HL-60 (cell line): Measurements from ENCODE around the gene IFITM10.

Source experiments
- GABPA ChIP-seq: IDR thresholded peaks from 2 replicates; pipeline ENCODE4 v1.6.1; 2012; ENCODE audit warnings: low read depth
- POLR2AphosphoS5 ChIP-seq: IDR thresholded peaks from 2 replicates; pipeline ENCODE4 v1.6.1; 2012; ENCODE audit warnings: low read depth
- TF ChIP-seq, protein P1 (sequence below): IDR thresholded peaks from one replicate; pipeline ENCODE4 v1.5.1; 2011; ENCODE audit warnings: low read length, control low read depth, inconsistent platforms; ENCODE audit not compliant: insufficient read depth
- TF ChIP-seq, protein P2 (sequence below): IDR thresholded peaks from 2 replicates; pipeline ENCODE4 v1.6.1; 2012; ENCODE audit warnings: low read depth; ENCODE audit not compliant: insufficient replicate concordance

DNA sequence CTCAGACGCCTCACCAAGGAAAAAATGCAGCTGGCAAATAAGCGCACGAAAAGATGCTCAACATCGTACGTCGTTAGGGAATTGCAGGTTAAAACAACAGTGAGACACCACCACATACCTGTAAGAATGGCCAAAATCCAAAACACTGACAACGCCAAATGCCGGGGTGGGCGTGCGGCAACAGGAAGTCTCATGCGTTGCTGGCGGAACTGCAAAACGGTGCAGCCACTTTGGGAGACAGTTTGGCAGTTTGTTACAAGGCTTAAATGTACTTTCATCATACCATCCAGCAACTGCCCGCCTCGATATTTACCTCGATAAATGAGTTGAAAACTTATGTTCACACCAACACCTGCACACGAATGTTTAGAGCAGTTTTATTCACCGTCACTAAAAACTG lies 20.9 kb upstream of the IFITM10 start:
- TF ChIP-seq POLR2AphosphoS5 (no peak; the same call in 1 of the 2 replicates), GABPA (peak; percentile 52)
- TF ChIP-seq, protein P1, sequence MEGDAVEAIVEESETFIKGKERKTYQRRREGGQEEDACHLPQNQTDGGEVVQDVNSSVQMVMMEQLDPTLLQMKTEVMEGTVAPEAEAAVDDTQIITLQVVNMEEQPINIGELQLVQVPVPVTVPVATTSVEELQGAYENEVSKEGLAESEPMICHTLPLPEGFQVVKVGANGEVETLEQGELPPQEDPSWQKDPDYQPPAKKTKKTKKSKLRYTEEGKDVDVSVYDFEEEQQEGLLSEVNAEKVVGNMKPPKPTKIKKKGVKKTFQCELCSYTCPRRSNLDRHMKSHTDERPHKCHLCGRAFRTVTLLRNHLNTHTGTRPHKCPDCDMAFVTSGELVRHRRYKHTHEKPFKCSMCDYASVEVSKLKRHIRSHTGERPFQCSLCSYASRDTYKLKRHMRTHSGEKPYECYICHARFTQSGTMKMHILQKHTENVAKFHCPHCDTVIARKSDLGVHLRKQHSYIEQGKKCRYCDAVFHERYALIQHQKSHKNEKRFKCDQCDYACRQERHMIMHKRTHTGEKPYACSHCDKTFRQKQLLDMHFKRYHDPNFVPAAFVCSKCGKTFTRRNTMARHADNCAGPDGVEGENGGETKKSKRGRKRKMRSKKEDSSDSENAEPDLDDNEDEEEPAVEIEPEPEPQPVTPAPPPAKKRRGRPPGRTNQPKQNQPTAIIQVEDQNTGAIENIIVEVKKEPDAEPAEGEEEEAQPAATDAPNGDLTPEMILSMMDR: no peak
- TF ChIP-seq, protein P2, sequence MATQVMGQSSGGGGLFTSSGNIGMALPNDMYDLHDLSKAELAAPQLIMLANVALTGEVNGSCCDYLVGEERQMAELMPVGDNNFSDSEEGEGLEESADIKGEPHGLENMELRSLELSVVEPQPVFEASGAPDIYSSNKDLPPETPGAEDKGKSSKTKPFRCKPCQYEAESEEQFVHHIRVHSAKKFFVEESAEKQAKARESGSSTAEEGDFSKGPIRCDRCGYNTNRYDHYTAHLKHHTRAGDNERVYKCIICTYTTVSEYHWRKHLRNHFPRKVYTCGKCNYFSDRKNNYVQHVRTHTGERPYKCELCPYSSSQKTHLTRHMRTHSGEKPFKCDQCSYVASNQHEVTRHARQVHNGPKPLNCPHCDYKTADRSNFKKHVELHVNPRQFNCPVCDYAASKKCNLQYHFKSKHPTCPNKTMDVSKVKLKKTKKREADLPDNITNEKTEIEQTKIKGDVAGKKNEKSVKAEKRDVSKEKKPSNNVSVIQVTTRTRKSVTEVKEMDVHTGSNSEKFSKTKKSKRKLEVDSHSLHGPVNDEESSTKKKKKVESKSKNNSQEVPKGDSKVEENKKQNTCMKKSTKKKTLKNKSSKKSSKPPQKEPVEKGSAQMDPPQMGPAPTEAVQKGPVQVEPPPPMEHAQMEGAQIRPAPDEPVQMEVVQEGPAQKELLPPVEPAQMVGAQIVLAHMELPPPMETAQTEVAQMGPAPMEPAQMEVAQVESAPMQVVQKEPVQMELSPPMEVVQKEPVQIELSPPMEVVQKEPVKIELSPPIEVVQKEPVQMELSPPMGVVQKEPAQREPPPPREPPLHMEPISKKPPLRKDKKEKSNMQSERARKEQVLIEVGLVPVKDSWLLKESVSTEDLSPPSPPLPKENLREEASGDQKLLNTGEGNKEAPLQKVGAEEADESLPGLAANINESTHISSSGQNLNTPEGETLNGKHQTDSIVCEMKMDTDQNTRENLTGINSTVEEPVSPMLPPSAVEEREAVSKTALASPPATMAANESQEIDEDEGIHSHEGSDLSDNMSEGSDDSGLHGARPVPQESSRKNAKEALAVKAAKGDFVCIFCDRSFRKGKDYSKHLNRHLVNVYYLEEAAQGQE: no peak
